Vagina (tissue), 2 donors: ENCODE results near the gene ETAA1. TPM values are rescaled to one million over a fixed set of nuclear protein-coding genes. Genes with fewer than 3 reads are reported as not detected.

Experiments used
- DNase-seq, 2 donors: peaks; one replicate each; pipeline ENCODE4 v3.0.0-alpha.2; 2017; ENCODE audit errors: extremely low spot score in 2 of 2
- H3K27ac ChIP-seq: fragments of 200-600 bp; sonication (generic); one replicate; pipeline ENCODE4 v1.5.1; 2019
- H3K27me3 ChIP-seq: fragments of 200-600 bp; sonication (generic); one replicate; pipeline ENCODE4 v1.5.1; 2019
- H3K36me3 ChIP-seq, 2 donors: fragments of 200-600 bp; sonication (generic); one replicate each; pipeline ENCODE4 v1.5.1; 2017 to 2019
- H3K4me1 ChIP-seq: fragments of 200-600 bp; sonication (generic); one replicate; pipeline ENCODE4 v1.5.1; 2019
- H3K4me3 ChIP-seq, 2 donors: fragments of 200-600 bp; sonication (generic); 1 replicate in 1 of 2; 2 replicates in 1 of 2; pipeline ENCODE4 v1.5.1; 2016 to 2019
- H3K9me3 ChIP-seq: fragments of 200-600 bp; sonication (generic); one replicate; pipeline ENCODE4 v1.5.1; 2019
- POLR2A ChIP-seq, 2 donors: fragments of 450-650 bp; IDR thresholded peaks; one replicate each; pipeline ENCODE4 v1.6.1; 2017; ENCODE audit warnings: antibody characterized with exemption in 2 of 2, mild to moderate bottlenecking in 2 of 2, moderate library complexity in 2 of 2
- POLR2AphosphoS5 ChIP-seq, 2 donors: sonication (generic); formaldehyde crosslinking; IDR thresholded peaks; one replicate each; pipeline ENCODE4 v1.9.0; 2017; ENCODE audit warnings: antibody characterized with exemption in 2 of 2, mild to moderate bottlenecking in 2 of 2, low read depth in 1 of 2; ENCODE audit not compliant: insufficient read depth in 1 of 2
- intact Hi-C: fragments of 100-400 bp; cut with DNase I; formaldehyde crosslinking; loops from one replicate; pipeline ENCODE4 v1.15.1; 2023
- total RNA-seq: library from RNA; depleted of rRNA; stranded (reverse); fragments of >200 nt; gene quantifications from one replicate; pipeline ENCODE4 v1.2.3, GENCODE V29; 2016
- TF ChIP-seq, protein P1 (sequence below), 3 experiments: fragments of 450-650 bp in 2 of 3; fragments of 200-600 bp in 1 of 3; sonication (generic) in 1 of 3; IDR thresholded peaks; one replicate each; pipeline ENCODE4 v1.5.1; 2017 to 2019; ENCODE audit warnings: antibody characterized with exemption in 3 of 3, mild to moderate bottlenecking in 2 of 3, moderate library complexity in 2 of 3

Gene ETAA1
- total RNA-seq, 1 donor from 2014 or later: 15.2 TPM

DNA sequence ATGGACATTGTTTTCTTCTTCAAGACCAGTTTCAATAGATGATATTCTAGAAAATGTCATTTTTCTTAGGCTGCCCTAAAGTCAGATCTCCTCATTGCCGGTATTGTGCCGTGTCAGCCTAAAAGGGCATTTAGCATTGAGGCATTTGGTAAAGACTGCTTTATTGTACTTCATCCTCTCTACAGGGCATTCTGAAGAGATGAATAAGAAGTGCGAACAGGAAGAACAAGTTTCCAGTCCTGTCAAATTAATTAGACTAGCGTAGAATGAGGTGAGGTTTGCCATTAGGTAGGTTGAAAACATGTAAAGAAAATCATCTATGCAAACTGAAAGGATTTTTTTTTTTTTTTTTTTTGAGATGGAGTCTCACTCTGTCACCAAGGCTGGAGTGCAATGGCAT, 60.6 kb downstream of the ETAA1 start:
- H3K27me3 ChIP-seq: no peaks in the 10 kb centered on the region
- no peak overlapping the region for H3K27ac ChIP-seq
- intact Hi-C loops: no loop called here

GRCh38 chr2:67459761-67460160, 62.6 kb downstream of the ETAA1 start:
- H3K4me1 ChIP-seq: no peaks in the 10 kb centered on the region
- no peaks in the 10 kb centered on the region for H3K9me3 ChIP-seq
- TF ChIP-seq POLR2A (IDR thresholded peaks at IDR 0.05) (no peak), POLR2AphosphoS5 (IDR thresholded peaks at IDR 0.05; ENCODE audit: insufficient read depth in 1 of 2, low read depth in 1 of 2) (no peak)
- TF ChIP-seq, protein P1, sequence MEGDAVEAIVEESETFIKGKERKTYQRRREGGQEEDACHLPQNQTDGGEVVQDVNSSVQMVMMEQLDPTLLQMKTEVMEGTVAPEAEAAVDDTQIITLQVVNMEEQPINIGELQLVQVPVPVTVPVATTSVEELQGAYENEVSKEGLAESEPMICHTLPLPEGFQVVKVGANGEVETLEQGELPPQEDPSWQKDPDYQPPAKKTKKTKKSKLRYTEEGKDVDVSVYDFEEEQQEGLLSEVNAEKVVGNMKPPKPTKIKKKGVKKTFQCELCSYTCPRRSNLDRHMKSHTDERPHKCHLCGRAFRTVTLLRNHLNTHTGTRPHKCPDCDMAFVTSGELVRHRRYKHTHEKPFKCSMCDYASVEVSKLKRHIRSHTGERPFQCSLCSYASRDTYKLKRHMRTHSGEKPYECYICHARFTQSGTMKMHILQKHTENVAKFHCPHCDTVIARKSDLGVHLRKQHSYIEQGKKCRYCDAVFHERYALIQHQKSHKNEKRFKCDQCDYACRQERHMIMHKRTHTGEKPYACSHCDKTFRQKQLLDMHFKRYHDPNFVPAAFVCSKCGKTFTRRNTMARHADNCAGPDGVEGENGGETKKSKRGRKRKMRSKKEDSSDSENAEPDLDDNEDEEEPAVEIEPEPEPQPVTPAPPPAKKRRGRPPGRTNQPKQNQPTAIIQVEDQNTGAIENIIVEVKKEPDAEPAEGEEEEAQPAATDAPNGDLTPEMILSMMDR (IDR thresholded peaks at IDR 0.05): no peak
- no peaks in the 10 kb centered on the region for H3K27me3 ChIP-seq
- DNase-seq: no peak
- H3K27ac ChIP-seq: no peak overlapping the region
- intact Hi-C loops: no loop called here
- no peaks in the 10 kb centered on the region for H3K36me3 ChIP-seq
- no peak overlapping the region for H3K4me3 ChIP-seq

More for the DNA sequence above, 60.6 kb downstream of the ETAA1 start:
- no peak for DNase-seq
- no peaks in the 10 kb centered on the region for H3K4me1 ChIP-seq
- no peaks in the 10 kb centered on the region for H3K36me3 ChIP-seq
- no peak overlapping the region for H3K4me3 ChIP-seq
- TF ChIP-seq POLR2A (IDR thresholded peaks at IDR 0.05) (no peak), POLR2AphosphoS5 (IDR thresholded peaks at IDR 0.05; ENCODE audit: insufficient read depth in 1 of 2, low read depth in 1 of 2) (peak in 1 of 2 donors; percentile 72)
- TF ChIP-seq, protein P1 (IDR thresholded peaks at IDR 0.05): no peak
- no peaks in the 10 kb centered on the region for H3K9me3 ChIP-seq
